RKO (cell line): ENCODE measurements around the gene DAZAP1.

Experiments
- DNase-seq: peaks from one replicate; pipeline ENCODE4 v3.0.0-alpha.2; 2016; ENCODE audit warnings: low spot score

DAZAP1 gene

DNA sequence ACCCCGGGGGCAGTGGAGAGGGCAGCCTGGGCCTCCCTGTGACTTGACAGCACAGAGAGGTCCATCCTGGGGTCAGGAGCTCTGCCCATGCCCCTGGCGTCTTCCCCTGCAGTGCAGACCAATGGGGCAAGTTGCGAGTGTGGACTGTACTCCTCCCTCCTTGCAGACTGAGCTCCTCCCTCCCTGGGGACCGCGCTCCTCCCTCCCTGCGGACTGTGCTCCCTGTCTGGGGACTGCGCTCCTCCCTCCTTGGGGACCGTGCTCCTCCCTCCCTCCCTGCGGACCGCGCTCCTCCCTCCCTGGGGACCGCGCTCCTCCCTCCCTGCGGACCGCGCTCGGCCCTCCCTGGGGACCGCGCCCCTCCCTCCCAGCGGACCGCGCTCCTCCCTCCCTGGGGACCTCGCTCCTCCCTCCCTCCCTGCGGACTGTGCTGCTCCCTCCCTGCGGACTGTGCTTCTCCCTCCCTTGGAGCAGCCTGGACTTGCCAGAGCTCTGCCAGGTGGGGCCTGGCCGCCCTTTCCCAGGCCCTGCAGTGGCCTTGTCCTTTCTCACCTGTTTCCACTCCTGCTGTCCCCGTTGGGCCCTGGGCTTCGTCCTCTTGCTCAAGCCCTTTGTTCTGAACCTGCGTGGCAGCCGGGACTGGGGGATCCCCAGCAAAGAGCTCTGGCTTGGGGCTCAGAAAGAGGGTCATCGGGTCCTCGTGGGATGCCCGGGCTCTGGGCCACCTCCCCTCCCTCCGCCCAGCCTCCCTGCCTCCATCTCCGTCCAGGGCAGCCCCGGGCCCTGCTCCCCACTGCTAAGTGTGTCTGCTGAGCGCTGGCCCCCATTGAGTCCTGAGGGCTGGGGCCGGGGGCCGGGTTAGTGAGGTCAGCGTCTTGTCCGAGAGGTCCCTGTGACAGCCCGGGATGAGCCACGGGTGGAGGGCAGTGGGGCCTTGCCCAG lies 12.9 kb upstream of the DAZAP1 start:
- DNase-seq: no peak

DNA sequence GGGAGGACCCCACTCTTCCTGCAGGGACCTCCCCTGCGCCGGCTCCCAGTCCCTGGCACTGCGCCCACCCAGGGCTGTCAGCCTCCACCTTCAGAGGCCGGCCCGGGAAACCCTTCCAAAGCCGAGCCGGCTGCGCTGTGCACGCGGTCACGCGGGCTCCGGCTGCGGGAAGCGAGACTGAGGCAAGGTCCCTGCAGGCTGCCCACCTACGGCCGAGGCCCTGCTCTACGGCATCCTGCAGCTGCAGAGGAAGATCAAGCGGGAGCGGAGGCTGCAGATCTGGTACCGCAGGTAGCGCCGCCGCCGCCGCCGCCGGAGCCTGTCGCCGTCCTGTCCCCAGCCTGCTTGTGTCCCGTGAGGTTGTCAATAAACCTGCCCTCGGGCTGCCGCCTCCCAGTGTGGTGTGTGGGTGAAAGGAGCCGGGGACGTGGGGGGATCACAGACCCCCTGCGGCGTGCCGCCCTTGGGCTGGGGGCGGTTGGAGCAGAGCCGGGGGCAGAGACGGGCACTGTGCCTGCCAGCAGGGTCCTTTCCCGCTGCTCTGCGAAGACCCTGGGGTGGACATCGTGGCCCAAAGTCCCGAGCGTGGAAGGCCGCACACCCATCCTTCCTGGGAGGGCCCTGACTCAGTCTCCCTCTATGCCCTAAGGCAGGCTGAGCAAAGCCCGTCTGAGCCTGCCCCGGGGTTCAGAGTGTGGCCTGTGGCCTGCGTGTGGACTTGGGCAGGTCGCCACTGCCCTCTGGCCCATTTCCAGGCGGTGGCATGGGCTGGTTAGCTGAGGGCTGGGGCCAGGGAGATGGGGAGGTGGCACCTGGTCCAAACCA lies 12.0 kb upstream of the DAZAP1 start:
- no peak for DNase-seq

DNA sequence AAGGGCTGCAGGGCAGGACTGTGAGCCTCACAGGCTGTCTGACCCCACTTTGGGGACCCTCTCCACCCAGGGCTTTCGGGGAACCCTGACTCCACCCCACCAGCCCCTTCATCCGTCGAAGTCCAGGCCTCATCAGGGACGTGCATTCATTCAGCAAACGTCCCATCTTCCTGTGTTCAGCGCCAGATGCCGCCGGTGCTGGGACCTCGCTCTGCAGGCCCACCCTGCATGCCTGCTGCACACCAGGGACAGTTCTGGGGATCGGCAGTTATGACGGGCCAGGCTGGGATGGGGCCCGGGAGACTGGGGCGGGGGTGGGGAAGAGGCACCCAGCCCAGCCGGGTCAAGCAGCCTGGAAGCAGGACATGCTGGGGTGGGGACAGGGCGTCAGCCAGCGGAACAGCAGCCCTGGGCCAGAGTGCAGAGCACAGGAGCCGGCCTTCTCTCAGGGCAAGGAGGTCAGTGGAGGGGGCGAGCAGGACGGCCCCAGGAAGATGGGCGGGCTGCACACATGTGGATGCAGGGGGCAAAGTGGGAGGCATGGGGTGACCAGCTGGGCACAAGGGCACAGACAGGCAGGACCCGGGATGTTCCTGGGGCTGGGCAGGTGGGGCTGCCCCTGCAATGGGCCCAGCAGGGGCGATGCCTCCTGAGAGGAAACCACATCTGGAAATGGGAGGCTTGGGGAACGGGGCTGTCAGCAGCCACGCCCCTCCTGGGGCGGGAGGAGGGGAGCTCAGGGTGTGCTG lies 11.2 kb upstream of the DAZAP1 start:
- DNase-seq: no peak

GRCh38 chr19:1396768-1397679 lies 10.4 kb upstream of the DAZAP1 start:
- no peak for DNase-seq

- no peak for DNase-seq
Measured at GRCh38 chr19:1397838-1398237, 9.5 kb upstream of the DAZAP1 start.

GRCh38 chr19:1399079-1399478 lies 8.3 kb upstream of the DAZAP1 start:
- DNase-seq: no peak

DNA sequence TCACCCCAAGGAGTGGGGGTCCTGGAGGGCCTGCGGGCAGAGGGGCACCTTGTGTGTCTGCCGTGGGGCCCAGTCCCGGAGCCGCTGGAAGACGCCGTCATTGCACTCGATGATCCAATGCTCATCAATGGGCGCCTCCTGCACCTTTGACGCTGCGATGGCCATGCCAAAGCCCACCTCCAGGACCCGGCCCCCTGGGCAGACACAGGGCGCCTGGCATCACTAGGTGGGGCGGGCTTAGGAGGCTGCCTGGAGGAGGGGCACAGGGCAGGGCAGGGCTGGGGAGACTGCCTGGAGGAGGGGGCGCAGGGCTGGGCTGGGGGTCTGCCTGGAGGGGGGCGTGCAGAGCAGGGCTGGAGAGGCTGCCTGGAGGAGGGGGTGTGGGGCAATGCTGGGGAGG lies 7.6 kb upstream of the DAZAP1 start:
- no peak for DNase-seq

DNA sequence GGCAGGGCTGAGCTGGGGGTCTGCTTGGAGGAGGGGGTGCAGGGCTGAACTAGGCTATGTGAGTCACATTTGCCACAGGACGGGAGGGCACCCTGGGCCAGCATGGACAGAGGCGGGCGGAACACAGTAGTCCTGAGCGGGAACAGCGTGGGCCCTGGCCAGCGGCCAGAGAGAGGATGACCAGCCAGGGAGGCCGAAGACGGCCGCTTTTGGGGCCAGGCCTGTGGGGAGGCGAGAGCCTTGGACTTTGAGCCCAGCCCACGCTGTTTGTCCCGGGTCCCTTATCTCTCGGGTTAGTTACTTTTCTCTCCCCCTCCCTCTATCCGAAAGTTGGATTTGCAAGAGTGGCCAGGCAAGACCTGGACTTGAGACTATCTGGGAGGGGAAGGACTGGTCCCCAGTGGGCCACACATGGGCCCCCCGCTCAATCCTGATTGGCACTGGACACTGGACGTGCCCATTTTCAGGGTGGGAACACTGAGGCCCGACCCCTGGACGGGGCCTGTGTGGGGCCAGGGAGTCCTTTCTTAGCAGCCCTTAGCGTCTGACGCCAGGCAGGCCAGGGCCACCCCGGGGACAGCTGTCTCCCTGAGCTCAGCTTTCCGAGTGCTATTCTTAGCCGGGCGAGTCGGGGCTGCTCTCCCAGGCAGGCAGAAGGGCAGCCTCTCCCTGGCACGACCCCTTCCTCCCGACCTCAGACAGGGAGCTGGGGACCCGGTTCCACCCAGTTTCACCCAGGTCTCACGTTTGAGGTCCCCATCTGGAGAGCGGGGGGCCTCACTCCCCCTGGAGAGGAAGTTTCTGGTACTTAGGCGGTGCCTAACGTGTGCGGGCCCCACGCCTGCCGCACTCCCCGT lies 6.9 kb upstream of the DAZAP1 start:
- DNase-seq: peak; percentile 56

GRCh38 chr19:1401138-1401888 lies 6.1 kb upstream of the DAZAP1 start, which contains the start of gene GAMT:
Gene GAMT (minus strand): TSS chr19:1401542. CDS start chr19:1401476, 66 bp downstream.
- DNase-seq: no peak

DNA sequence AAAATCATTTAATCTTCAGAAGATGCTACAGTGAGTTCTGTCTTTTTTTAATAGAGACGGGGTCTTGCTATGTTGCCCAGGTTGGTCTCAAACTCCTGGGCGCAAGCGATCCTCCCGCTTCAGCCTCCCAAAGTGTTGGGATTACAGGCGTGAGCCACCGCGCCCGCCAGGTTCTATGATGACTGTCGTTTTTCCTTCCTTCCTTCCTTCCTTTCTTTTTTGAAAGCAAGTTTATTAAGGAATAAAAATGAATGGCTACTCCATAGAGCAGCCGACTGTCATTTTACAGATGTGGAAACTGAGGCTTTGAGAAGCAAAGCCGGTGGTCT lies 5.5 kb upstream of the DAZAP1 start:
- DNase-seq: no peak

DNA sequence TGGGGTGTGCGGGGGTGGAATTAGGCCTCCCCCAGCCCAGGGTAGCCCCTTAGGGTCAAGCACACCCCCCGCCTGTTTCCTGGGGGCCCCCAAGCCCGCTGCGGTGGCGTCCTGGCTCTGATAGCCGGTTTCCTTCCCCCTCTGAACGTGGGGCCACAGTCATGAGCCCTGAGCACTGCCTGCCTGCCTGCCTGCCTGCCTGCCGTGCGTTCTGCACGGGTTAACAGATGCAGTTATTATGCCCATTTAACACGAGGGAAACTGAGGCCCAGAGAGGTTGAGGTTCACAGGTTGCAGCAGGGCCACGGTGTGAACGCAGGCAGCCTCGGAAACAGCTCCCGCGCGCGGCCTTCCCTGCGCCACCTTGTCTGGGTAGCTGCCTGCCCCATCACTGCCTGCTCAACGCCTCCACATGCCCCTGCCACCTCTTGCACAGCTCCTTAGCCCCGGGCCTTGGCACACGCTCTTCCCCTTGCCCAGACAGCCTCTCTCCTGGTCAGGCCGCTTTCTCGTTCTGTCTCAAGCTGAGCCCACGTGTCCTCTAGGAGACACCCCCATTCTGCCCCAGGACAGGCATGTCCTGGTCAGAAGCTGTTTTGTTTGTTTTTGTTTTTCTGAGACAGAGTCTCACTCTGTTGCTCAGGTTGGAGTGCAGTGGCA lies 4.8 kb upstream of the DAZAP1 start:
- no peak for DNase-seq

GRCh38 chr19:1406774-1407527 lies 435 bp upstream of the DAZAP1 start:
- DNase-seq: peak; percentile 97

GRCh38 chr19:1408300-1409203 lies 1.2 kb downstream of the DAZAP1 start:
- DNase-seq: peak; percentile 38

GRCh38 chr19:1409204-1410005 lies 2.0 kb downstream of the DAZAP1 start:
- no peak for DNase-seq

DNA sequence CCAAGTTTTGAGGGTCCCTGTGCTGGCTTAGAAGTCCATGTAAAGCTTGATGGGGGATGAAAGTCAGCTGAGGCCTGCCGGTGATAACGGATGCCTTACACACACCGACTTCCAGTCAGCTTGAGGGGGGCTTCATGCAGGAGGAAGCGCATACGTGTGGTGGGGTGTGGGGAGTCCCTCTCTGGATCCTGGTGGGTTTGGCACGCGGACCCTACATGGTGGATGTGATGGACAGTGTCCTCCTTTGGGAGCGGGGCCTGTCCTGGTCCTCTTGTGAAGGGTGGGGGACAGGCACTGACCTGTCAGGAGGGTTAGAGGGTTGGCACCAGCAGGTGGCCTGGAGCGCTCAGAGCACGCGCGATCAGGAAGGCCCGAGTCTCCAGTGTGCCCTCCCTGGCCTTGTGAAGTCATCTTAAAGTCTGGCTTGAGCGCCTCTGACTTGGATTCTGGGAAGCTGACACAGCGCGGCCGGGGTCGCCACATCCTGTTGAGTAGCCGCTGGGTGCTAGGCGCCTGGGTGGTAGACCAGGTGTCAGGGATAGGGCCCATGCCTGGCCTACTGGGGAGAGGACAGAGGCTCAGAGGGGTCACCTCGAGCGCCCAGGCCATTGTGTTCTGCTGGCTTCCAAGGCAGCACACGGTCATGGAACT lies 2.9 kb downstream of the DAZAP1 start:
- DNase-seq: peak; percentile 73

DNA sequence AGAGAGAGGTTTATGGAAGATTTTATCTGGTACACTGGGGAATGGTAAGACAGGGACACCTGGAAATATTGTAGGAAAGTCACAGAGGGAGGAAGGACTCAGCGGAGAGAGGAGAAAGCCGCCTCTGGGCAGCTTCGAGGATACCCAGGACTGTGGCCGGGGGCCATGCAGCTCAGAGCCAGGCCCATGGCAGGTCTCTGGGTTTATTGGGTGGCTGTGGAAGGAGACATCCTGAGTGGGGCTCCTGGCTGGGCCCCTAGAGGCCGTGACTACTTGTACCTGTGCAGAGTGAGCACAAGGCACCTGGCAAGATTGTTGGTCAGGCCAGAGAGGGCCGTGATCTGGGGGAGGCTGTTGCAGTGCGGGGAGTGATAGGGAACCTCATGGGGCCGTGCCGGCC lies 3.4 kb downstream of the DAZAP1 start:
- no peak for DNase-seq
